ENCODE measurements around the gene CHST11.

DNA sequence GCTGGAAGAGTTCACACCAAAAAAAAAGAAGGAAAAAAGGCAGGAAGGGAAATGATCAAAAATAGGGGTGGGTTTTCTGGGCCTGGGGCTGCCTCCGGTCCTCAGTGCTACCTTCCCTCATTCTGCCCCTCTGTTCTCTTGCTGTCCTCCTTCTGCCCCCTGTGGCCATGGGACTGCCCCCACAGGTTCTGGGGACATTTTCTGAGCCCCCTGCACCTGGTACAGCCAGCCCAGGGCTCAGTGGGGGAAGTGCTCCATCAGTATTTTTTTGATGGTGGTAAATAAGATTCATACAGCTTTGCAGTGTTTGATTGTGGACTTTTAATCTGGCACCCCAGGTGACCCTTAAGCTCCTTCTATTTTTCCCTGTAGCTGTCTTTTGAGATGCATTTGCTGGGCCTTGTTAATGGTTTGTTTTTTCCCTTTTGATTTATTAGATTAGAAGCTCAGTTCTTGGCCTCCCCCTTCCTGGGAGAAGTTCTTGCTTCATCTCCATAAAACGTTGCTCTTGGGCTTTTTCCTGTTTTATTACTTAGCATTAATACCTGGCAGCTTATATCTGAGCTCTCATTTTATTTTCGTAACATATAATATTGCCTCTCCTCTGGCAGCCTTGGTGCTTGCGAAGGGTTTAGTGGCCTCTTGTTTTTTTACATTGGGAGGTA, 43.1 kb downstream of the CHST11 start:
- TF ChIP-seq POLR2A (IDR thresholded peaks at IDR 0.05; ENCODE audit: low read depth) (no peak), POLR2AphosphoS5 (IDR thresholded peaks at IDR 0.05) (no peak)
- TF ChIP-seq, protein P1, sequence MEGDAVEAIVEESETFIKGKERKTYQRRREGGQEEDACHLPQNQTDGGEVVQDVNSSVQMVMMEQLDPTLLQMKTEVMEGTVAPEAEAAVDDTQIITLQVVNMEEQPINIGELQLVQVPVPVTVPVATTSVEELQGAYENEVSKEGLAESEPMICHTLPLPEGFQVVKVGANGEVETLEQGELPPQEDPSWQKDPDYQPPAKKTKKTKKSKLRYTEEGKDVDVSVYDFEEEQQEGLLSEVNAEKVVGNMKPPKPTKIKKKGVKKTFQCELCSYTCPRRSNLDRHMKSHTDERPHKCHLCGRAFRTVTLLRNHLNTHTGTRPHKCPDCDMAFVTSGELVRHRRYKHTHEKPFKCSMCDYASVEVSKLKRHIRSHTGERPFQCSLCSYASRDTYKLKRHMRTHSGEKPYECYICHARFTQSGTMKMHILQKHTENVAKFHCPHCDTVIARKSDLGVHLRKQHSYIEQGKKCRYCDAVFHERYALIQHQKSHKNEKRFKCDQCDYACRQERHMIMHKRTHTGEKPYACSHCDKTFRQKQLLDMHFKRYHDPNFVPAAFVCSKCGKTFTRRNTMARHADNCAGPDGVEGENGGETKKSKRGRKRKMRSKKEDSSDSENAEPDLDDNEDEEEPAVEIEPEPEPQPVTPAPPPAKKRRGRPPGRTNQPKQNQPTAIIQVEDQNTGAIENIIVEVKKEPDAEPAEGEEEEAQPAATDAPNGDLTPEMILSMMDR (IDR thresholded peaks at IDR 0.05): no peak

Measured in esophagus muscularis mucosa (tissue), 3 donors.